Stimulated activated CD8-positive, alpha-beta memory T cell treated with anti-CD3 and anti-CD28 coated beads, Interleukin-15, amount 100 ng/mL, for 4 hours (primary cell): ENCODE data around the gene AQP3.
"Not testable (repeated sequence)": the region's sequence is repeated elsewhere in the genome, so short reads cannot be mapped to it uniquely, and the experiment has no call there.

Experiments
- DNase-seq, 2 donors: peaks; one replicate each; pipeline ENCODE4 v3.0.0-alpha.2; 2020; ENCODE audit warnings: low read depth in 2 of 2

AQP3 gene

GRCh38 chr9:33442125-33442524, 5.3 kb downstream of the AQP3 start:
- no peak for DNase-seq

- no peak for DNase-seq
Measured at GRCh38 chr9:33440609-33441008, 6.8 kb downstream of the AQP3 start.

- no peak for DNase-seq
Measured at GRCh38 chr9:33440204-33440603, 7.2 kb downstream of the AQP3 start.

- no peak for DNase-seq
Measured at GRCh38 chr9:33439731-33440130, 7.7 kb downstream of the AQP3 start.

- no peak for DNase-seq
Measured at GRCh38 chr9:33438926-33439680, 8.3 kb downstream of the AQP3 start.

- DNase-seq, result no peak
Measured at GRCh38 chr9:33437898-33438297, 9.5 kb downstream of the AQP3 start.

- no peak for DNase-seq
Measured at GRCh38 chr9:33437205-33437604, 10.2 kb downstream of the AQP3 start.

- no peak for DNase-seq
Measured at GRCh38 chr9:33436445-33436844, 10.9 kb downstream of the AQP3 start.

GRCh38 chr9:33435821-33436277, 11.5 kb downstream of the AQP3 start:
- DNase-seq, result no peak

- no peak for DNase-seq
Measured at GRCh38 chr9:33434317-33435105, 12.9 kb downstream of the AQP3 start.

GRCh38 chr9:33433871-33434270, 13.5 kb downstream of the AQP3 start:
- no peak for DNase-seq

GRCh38 chr9:33431420-33431819, 16.0 kb downstream of the AQP3 start:
- DNase-seq, result no peak

GRCh38 chr9:33430942-33431341, 16.5 kb downstream of the AQP3 start:
- no peak for DNase-seq

GRCh38 chr9:33429256-33429985, 18.0 kb downstream of the AQP3 start:
- DNase-seq, result no peak

GRCh38 chr9:33426843-33427293, 20.5 kb downstream of the AQP3 start:
- DNase-seq, result peak in 1 of 2 donors; percentile 15

GRCh38 chr9:33425128-33425533, 22.3 kb downstream of the AQP3 start:
- DNase-seq, result no peak

- not testable (repeated sequence) for DNase-seq
Measured at GRCh38 chr9:33424492-33424891, 22.9 kb downstream of the AQP3 start.

- not testable (repeated sequence) for DNase-seq
Measured at GRCh38 chr9:33424043-33424442, 23.4 kb downstream of the AQP3 start.

- DNase-seq, result no peak
Measured at GRCh38 chr9:33419708-33420303, 27.6 kb downstream of the AQP3 start.

GRCh38 chr9:33418090-33418489, 29.3 kb downstream of the AQP3 start:
- DNase-seq, result no peak

- peak in 1 of 2 donors; percentile 26 for DNase-seq
Measured at GRCh38 chr9:33416996-33417395, 30.4 kb downstream of the AQP3 start.
